UCSD-AML1 (cell line): ENCODE measurements around the gene TCF3.
"Not testable (repeated sequence)": the region's sequence is repeated elsewhere in the genome, so short reads cannot be mapped to it uniquely, and the experiment has no call there.

Experiments
- DNase-seq: peaks from one replicate; lab custom pipeline; 2025; ENCODE audit not compliant: unreplicated experiment; lab: John Stamatoyannopoulos, UW

The TCF3 gene

DNA sequence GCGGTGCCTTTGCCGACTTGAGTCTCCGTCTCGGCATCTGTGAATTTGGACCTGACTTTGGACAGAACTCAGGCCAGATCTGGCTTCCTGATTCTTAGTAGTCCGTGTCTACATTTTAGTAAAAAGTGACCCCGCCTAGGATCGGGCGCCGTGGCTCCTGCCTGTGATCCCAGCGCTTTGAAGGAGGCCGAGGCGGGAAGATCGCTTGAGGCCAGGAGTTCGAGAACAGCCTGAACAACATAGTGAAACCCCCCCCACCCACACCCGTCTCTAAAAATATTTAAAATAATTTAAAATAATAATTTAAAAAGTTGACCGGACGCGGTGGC, 849 bp upstream of the TCF3 start:
- DNase-seq = no peak

- DNase-seq = peak; percentile 54
Observed at GRCh38 chr19:1651568-1652291, 685 bp downstream of the TCF3 start.

DNA sequence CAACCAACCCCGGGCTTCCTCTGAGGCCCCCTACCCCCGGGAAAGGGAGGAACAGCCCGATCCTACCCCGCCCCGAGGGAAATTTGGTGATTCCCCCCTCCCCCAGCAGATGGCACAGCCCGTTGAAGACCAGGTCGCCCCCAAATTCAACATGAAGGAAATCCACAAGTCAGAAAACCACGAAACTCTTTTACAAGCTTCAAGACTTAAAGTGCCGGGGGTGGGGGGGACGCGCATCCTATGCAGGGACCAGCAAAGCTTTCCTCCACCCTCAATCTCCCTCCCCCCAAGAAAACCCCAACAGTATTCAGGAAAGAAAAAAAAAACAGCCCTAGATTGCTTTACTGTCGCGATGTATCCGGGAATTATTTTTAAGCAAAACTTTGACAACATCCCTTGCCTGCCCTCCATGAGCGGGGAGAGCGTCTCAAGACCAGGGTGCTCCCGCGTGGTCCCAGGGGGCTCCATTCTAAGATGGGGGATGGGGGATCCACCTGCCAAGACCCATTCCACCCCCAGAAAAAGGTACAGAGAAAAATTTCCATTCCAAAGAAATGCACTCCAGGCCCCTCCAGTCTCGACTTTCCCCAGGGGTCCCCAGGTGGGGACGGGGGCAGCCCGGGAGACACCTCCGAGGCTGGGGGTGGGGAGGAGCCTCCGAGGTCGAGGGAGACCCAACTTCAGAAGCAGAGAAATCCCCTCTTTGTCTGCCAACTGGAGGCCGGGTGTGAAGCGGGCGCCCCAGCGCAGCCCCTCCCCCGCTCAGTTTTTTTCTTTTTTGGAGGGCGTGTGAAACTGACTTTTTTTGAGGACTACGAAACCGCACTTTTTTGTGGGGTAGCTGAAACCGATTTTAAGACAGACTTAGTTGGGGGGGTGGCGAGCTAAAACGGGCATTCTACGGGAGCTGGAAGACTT, 1.5 kb downstream of the TCF3 start:
- DNase-seq = peak; percentile 45

DNA sequence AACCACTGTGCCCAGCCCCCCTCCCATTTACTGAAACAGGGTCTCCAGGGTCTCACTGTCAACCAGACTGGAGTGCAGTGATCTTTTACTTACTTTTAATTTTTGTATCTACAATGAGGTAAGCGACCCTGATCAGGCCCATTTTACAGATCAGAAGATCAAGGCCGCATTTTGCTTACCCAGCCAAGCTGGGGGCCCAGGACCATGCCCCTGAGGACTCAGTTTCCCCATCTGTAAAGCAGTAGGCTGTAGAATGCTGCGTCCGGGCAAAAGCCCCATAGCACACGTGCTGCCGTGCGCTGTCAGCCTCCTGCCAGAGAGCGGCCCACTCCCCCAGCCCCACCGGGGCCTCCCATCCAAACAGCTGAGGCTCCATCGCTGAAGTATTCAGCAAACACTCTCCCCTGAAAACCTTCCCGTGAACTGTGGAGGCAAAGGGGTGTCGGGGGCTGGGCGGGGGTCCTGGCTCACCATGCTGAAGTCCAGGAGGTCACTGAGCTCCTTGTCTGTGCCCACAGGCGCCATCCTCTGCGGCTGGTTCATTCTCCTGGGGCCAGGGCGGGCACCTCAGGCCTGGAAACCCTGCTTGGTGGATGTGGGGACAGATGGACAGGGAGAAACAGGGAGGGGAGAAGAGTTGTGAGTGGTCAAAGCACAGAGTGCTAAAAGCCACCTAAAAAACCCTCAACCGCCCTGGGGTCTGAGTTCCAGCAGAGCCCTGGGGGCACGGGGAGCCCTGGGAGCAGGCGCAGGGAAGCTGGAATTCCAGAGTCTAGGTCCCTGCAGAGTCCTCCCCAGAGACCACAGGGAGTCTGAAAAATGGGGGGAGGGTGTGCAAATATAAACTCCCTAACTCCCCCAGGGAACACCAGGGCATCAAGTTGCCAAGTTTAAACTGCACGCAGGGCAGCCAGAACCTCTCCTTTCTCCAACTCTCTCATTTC, 2.4 kb downstream of the TCF3 start:
- DNase-seq = no peak

GRCh38 chr19:1648920-1649541, 3.4 kb downstream of the TCF3 start:
- DNase-seq = no peak

DNA sequence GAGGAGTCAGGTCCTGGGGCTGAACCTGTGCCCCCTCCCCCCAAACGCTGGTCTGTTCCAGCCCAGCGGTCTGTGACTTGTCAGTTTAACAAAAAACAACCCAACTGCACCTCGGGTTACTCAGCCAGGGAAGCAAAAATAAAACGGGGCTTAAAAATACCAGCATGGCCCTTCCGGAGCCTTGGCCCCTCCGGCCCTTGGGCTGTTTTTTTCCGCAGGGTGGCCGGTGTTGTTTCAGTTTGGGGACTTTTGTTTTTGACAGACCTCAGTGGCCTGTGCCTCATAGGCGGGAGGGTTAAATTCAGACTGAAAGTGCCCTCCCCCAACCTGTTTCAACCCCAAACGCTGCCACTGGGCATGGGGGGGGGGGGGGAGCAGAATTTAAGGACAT, 4.0 kb downstream of the TCF3 start:
- DNase-seq = no peak

DNA sequence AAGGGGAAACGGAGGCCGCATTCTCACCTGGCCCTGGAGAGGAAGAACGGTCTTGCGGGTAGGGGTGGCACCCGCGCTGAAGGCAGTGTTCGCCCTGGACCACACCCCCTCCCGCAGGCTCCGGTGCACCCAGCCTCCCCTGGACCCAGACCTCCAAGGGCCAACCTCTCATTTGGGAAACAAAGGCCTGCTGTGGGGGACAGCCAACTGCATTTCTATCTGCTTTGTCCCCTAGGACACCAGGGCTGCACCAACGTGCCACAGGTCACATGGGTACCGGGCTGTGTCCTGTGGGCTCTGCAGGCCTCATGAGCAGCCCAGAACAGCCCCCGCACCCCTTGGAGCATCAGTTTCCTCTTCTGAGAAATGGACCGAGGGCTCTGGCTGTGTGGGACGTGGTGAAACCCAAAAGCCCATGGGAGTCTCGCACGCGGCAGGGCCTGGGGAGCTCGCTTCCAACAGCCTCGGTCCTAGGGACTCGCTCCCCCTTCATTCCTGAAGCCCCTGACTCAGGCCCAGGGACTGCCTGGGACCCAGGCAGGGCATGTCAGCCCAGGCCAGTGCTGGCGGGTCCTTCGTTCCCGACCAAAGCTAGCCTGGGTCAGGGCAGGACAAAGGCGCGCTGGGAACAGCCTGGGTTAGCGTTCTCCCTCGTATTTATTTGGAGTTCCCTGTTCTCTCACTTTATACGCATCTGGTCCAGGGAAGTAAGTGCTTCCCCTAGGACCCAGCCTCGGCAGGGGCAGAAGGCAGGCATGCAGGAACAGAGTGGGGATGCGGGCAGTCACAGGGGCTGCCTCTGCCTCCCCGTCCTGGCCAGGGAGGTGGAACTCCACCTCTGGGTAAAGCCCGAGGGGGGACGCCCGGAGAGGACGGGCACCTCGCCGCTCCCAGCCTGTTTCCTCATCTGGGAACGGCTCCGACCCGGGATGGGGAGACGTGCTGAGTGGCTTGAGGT, 4.6 kb downstream of the TCF3 start:
- DNase-seq = no peak

DNA sequence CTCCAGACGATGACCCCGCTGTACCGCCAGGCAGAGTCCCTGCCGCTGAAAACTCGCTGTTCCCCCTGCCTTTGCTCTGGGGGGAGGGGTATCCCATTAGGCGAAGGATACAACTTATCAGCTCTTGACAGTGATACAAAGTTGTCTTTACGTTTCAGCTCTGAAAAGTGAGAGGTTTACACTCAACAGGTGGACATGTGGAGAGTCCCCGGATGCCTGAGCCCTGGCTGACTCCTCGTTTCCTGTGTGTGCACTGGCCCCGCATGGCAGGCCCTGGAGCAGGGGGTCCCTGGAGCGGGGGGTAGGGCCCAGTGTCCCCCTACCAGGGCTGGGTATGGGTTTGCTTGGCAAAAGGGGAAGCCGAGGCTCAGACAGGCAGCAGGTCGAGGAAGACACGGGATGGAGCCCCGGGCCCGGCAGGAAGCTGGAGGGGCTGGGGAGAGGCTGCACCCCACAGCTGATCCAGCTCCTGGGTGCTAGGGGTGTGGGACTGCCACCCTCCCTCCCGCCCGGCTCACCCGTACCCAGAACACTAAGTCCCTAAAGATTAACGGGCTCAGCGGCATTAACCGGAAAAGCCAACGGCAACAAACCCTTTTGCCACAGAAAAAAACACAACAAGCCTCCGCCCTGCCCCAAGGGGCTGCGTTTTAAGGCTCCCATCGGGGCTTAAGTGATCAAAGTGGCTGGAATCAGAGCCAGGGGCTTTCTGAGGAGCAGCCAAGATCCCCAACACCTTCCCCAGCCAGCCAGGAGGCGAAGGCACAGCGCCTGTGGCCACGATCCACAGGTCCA, 5.6 kb downstream of the TCF3 start:
- DNase-seq = no peak

GRCh38 chr19:1646149-1646548, 6.3 kb downstream of the TCF3 start:
- no peak for DNase-seq

DNA sequence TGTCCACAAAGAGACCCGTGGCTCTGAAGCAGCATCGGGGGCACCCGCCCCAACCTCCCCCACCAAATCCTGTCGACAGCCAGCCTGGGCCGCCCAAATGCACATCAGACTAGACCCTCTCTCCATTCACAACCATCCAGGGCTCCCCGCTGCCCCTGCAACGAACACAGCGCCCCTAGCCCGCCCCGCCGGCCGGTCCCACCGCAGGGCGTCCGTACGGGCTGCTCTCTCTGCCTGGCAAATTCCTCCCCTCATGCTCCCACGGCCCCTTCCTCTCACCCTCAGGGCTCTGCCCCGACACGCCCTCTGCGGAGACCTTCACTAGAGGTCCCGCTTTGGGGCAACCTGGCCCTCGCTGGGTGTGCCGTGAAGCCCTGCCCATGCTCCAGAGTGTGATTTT, 7.1 kb downstream of the TCF3 start:
- no peak for DNase-seq

- no peak for DNase-seq
Observed at GRCh38 chr19:1644070-1644469, 8.3 kb downstream of the TCF3 start.

- DNase-seq = not testable (repeated sequence)
Observed at GRCh38 chr19:1640893-1641448, 11.4 kb downstream of the TCF3 start.

GRCh38 chr19:1636325-1637236, 15.8 kb downstream of the TCF3 start:
- no peak for DNase-seq

DNA sequence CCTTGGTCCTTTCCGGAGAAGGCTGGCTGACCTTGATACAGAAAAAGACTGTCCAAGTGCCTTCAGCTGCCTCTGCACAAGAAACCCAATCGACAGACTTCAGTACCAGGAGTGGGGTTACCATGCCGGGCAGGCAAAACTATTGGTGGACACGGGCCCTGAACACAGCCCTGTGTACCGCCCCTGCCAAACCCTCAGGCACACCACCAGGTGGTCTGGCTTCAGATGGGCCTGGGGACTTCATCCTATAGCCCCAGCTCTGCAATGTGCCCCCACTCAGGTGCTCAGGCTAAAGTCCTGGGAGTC, 17.5 kb downstream of the TCF3 start:
- no peak for DNase-seq

DNA sequence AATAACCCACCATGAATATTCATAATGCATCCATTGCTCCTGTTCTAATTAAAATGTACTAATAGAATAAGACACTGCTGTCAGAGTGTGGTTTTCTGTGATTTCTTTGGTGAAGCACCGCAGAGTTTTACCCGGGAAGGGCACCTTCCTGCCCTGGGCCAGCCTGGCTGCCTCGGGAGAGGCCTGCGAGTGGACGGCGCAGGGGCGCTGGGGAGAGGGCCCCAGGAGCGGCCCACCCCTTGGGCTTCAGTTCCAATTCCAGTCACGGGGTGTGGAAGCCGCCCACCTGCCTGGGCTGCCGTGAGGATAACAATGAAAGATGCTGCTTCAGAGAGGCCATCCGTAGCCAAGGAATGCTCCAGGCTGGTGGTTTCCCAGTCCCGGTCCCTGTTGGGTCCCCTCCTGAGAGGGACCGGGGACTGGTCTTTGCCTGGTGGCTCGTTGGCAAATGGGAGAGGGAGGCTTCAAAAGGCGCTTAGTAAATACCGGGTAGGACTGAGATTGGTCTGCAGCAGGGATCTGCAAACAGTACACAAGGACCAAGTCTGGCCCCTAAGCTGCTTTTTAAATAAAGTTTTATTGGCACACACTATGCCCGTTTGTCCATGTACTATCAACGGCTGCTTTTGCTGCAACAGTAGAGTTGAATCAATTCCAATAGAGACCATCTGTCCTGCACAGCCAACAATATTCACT, 18.0 kb downstream of the TCF3 start:
- no peak for DNase-seq

DNA sequence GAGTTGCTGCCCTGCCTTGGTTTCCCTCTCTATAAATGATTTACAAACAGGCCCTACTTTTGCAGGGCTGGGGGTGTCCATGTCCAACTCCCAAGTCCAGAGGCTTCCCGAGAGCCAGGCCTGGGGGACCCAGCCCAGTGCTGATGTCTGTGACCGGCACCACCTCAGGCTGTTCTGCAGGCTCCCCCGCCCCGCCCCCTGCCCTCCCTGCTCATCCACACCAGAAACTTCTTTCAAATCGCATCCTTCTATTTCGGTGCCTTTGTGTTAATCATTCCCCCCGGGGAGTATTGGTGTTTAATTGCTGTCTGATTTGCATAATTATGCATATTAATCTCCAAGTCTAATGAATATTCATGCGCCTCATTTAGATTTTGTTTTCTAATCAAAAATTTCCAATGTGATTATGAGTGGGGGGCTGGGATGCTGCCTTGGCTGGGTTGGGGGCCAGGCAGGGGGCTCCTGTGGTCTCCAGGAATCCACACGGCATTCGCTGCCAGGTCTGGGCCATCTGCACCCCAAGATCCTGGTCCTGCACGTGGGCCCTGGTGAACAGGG, 19.1 kb downstream of the TCF3 start:
- DNase-seq = no peak
